ENCODE results near the gene ANG.
"Not testable (repeated sequence)": the region's sequence is repeated elsewhere in the genome, so short reads cannot be mapped to it uniquely, and the experiment has no call there.

Gene ANG
- 0.07 to 1.4 (median 0.53) reads per million in 17 experiments for total RNA-seq

GRCh38 chr14:20688167-20688839, at the start of gene ANG:
ANG (plus strand) TSS chr14:20688764; CDS start chr14:20693565, 4,801 bp downstream.
- DNase-seq, result no peak

DNA sequence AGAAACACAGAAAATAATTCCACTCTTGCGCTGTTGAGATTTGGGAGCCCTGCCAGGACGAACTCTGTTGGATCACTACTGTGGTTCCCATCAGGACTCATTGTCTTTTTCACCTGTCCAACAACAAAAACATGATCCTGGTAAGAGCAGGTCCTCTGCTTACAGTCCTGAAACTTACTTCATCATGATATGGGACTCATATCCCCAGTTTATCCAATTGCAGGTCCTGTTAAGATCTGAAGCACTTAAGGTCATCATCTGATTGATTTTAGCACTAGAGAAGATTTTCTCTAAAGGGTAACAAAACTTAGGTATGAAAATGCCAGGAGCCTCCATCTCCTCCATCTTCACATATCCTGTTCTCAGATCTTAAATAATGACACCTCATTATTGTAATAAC, 47.0 kb upstream of the ANG start, which contains the start of gene OR6S1:
TSS of gene OR6S1 (minus strand) at position 101 of the 400 bp plus-strand sequence. CDS start at position 101, 0 bp downstream.
- DNase-seq, result no peak

GRCh38 chr14:20642182-20642581, 46.4 kb upstream of the ANG start:
- no peak for DNase-seq

DNA sequence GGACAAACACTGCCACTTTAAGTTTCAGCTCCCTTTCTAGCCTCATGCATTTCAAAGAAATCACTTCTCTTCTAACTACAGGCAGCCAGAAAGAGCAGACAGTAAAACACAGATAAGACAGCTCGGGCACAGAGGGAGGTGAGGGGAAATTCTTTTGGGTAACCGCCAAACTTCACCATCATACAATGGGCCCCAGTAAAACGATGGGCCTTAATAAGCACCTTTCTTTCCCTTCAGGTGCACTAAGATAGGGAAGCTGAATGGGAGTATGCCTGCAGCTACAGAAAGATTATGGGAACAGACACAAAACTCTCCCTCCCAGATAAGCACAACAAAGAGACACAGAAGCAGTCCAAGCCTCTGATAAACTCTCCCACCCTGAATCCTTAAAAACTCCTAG, 45.8 kb upstream of the ANG start:
- not testable (repeated sequence) for DNase-seq

DNA sequence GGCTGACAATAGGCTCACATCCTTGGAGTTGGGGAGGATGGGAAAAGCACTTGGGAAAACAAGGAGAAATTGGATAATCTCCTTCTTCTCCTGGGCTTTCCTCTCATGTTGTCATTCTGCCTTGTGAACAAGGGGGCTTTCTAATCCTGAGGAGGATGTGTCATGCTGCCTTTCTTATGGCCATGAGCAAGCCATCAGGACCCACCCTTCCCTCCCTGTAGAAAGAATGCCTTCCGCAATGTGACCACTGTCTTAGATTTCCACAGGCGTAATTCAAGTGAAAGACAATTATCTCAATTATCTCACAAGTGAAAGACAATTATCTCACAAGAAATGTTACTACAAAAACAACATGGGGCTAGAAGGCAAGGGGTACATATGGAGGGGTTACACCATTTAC, 44.0 kb upstream of the ANG start:
- no peak for DNase-seq

GRCh38 chr14:20645481-20645880, 43.1 kb upstream of the ANG start:
- DNase-seq, result no peak

DNA sequence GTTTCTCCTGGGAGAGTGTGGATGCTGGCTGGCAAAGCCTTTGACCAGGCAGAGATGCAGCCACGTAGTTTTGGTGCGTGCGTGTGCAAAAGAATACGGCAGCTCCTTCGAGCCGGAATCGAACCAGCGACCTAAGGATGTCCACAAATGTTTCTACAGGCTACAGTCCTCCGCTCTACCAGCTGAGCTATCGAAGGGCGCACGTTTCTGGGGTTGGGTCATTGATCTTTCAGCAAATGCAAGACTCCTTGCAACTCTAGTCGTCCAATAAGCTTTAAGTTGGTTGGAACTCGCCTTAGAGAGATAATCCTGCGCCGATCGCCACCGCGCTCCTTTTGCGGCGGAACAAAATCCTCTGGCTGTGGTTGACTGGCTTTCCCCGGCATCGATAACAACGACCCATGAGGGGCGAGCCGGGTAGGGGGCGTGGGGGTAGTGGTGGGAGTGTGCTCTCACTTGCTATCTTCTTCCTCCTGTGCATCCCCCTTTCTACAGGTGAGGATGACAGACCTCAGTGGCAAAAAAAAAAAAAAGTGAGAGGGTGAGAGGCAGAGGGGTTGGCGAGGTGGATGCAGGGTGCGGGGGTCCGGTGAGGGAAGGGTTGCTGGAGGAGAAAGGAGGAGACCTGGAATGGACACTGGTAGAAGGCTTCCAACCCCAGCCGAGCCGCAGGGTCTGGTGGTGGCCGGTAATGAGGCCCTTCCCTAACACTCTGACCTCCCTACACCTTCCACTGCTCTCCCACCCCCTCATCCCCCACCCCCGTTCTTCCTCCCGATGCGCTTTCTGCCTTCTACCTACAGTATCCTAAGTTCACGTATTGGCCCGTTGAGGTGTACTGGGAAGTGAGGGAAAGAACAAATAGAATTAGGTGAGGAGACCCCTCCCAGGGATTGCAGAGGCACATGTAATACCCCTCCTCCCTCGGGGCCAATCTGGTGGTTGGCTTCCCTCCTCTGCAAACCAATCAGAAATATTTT, 35.3 kb upstream of the ANG start:
- peak; percentile 25 to 51 (median 36) for DNase-seq

DNA sequence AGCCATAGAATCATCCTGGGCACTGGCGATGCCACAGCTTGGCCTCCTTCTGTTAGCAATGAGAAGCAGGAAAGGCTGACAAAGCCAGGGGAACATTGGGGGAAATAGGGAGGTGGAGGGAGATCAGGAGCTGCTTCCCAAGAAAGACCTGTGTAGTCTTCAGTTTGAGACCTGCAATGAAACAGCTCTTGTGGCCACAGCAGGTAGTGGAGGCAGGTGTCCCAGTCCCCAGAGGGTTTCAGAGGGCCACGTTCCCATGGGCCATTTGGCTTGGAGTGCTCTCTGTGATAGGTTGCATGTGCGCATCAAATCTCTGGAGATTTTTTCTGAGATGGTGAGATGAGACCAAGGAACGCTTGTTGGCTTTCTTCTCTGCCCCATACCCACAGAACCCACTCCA, 32.7 kb upstream of the ANG start:
- no peak for DNase-seq

GRCh38 chr14:20656274-20656673, 32.3 kb upstream of the ANG start:
- DNase-seq, result no peak

GRCh38 chr14:20657216-20658211, 31.1 kb upstream of the ANG start:
- peak in 1 of 4 experiments; percentile 39 for DNase-seq

GRCh38 chr14:20658246-20658645, 30.3 kb upstream of the ANG start:
- DNase-seq, result no peak

DNA sequence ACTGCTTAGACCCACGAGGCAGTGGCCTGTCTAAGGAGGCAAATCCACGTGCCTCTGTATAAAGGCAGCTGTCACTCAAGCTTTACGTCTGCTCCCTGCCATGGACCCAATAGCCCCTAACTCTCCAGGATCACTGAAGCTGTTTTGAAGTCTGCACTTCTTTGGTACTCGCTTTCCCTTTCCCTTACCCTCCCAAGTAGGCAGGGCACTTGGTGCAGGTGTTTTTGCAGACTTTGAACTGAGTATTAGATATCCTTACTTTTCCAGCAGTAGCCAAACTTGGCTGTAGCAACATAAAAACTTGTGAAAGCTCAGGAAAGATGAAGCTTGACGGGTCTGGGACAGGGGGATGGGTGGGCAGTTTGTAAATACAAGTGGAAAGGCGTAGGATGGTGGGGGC, 29.2 kb upstream of the ANG start:
- no peak for DNase-seq

- no peak for DNase-seq
Observed at GRCh38 chr14:20659813-20660395, 28.7 kb upstream of the ANG start.

- DNase-seq, result no peak
Observed at GRCh38 chr14:20661197-20661596, 27.4 kb upstream of the ANG start.

- peak; percentile 71 to 84 (median 73) for DNase-seq
Observed at GRCh38 chr14:20662968-20663732, 25.4 kb upstream of the ANG start.

- not testable (repeated sequence) for DNase-seq
Observed at GRCh38 chr14:20666400-20666961, 22.1 kb upstream of the ANG start.

DNA sequence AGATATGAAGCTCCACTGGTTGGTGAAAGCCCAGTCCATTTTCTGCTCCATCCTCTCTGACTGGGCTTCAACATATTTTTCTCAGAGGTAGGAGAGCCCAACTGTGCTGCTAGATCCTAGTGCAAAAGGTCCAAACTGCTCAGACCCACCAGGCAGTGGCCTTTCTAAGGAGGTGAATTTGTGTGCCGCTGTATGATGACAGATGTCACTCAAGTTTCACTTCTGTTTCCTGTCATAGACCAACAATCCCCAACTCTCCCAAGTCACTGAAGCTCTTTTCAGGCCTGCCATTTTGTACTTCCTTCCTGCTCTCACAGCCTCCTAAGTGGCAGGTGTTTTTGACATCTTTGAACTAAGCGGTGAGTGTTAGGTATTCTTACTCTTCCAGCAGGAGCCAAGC, 20.6 kb upstream of the ANG start:
- peak in 3 of 4 experiments; percentile 18 to 37 (median 19) for DNase-seq

GRCh38 chr14:20668969-20669368, 19.6 kb upstream of the ANG start:
- no peak for DNase-seq

DNA sequence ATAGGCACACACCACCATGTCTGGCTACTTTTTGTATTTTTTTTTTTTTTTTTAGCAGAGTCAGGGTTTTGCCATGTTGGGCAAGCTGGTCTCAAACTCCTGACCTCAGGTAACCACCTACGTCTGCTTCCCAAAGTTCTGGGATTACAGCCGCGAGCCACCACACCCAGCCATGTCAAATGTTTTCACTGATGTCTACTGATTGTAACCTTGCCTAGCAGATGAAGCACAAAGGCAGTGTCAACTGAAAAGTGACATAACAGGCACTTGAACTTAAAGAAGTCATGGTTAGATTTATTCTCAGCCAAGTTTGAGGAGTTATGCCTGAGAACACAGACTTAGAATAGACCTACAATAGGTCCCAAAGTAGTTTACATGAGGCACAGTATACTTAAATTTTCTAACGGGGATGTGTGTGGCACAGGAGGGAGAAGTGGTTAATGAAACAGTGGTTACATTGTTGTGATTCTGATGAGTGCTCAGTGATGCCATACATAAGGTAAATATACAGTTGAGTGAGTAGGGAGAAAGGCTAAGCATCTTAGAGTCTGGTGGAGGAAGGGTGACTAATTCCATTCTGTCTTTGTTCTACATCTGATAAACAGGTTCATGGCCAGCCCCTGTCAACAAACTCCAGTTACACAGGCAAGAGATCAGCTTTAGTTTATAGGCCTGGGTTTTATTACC, 16.8 kb upstream of the ANG start:
- no peak for DNase-seq

GRCh38 chr14:20675669-20676068, 12.9 kb upstream of the ANG start:
- DNase-seq, result no peak

Measured in suppressor macrophage (primary cell).